HG02588 (cell line): ENCODE measurements around the gene FXYD2.

Experiments used
- ATAC-seq: cut with Tn5 transposase; IDR thresholded peaks from one replicate; pipeline ENCODE4 v1.9.1; 2021; ENCODE audit warnings: mild to moderate bottlenecking, moderate library complexity; ENCODE audit not compliant: unreplicated experiment

FXYD2 gene

DNA sequence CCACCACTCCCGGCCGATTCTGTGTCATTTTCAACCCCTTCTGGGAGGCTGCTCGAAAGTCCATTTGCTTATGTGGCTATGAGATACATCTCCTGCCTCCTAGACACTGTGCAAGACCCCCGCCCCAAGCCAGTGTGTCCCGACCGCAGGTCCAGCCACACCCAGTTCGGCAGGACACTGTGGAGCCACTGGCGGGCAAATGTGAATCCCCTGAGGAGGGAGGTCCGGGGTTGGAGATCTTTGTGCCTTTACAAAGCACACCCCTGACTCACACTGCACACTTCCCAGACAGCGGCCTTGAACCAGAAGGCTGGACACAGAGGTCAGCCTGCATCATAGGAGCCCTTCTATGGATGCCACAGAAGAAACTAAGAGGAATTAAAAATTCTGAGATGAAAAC, 34.5 kb upstream of the FXYD2 start:
- no peak for ATAC-seq

DNA sequence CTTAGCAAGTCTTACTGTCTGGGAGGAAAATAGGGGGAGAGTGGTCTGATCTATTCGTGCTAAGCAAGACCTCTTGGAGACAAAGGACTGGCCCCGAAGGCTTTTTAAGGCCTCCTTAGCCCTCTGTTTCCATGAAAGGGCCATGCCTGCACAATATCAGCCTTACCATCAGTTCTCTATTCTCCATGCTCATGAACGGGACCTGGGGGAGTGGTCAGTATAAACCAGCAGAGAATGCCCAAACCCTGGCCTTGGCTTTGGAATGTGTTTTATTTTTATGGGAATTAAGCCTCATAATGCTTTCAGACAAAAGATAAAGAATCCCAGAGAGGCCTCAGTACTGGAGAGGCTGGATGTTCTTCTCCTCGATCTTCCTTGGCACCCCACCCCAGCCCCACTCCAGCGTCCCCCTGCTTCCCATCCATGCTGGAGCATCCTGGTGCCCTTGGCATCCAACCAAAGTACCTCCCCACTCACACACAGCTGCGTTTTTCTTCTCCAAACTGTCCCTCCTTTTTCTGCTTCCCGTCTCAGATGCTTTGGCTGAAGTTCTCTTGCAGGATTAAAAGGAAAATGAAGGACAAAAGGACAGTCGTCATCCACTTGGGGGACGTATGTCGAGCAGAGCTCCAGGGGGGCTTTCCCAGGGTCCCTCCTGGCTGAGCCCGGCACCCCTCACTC, 33.3 kb upstream of the FXYD2 start:
- no peak for ATAC-seq

GRCh38 chr11:117855912-117856651, 31.5 kb upstream of the FXYD2 start:
- no peak for ATAC-seq

DNA sequence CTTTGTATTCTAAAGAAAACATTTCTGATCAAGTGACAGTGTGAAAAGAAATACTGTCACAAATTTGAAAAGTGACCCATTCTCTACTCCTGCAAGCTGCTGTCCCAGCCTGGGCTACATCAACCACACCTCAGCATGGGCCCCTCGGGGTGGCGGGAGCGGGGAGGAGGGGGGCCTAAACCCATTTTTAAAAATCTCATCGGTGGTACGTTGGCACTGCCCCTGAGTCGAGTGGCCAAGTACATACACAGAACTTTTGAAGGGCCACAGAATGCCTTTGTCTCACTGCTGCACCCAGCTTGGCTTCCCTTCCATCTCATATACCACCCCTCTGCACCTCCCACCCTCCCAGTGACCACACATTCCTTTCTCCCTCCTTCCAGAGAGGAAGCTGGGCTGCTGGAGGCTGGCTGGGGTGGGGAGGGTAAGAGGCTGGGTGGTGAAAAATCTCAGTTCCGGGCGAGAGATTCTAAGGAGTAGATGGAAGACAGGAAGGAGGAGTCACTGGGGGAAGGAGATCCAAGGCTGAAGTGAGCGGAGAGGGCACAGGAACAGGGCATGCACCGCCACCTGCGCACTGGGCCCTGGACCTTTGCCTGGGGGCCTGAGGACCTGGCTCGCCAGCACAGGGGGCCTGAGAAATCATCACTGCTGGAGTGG, 30.8 kb upstream of the FXYD2 start:
- ATAC-seq = no peak

- ATAC-seq = no peak
Measured at GRCh38 chr11:117852309-117852708, 27.8 kb upstream of the FXYD2 start.

- no peak for ATAC-seq
Measured at GRCh38 chr11:117851852-117852251, 27.3 kb upstream of the FXYD2 start.

GRCh38 chr11:117851106-117851505, 26.6 kb upstream of the FXYD2 start:
- ATAC-seq = no peak

DNA sequence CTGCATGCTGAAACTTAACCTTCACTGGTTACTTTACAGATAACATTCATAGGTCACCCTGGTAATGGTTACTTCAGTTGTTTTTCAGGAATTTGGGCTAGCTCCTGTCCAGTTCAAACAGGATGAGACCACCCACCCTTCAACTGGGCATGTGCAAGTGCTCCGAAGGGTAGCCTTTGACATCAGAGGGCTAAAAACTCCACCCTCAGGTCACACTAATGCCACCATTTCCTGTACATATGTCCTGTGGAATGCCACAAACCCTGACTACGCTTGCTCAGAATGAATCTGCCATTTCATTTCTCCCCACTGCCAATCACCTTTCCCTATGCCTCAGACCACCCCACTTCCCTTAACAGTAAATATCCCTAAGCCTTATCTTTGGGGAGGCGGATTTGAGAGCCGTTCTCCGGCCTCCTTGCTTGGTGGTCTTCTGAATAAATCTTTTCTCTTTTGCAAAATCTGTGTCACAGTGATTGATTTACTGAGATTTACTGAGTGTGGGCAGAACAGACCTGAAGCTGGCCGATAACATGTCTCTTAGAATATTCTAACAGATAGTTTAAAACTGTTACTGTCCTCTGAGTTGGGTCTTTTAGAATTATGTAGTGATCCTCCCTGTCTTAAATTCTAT, 25.4 kb upstream of the FXYD2 start:
- no peak for ATAC-seq

DNA sequence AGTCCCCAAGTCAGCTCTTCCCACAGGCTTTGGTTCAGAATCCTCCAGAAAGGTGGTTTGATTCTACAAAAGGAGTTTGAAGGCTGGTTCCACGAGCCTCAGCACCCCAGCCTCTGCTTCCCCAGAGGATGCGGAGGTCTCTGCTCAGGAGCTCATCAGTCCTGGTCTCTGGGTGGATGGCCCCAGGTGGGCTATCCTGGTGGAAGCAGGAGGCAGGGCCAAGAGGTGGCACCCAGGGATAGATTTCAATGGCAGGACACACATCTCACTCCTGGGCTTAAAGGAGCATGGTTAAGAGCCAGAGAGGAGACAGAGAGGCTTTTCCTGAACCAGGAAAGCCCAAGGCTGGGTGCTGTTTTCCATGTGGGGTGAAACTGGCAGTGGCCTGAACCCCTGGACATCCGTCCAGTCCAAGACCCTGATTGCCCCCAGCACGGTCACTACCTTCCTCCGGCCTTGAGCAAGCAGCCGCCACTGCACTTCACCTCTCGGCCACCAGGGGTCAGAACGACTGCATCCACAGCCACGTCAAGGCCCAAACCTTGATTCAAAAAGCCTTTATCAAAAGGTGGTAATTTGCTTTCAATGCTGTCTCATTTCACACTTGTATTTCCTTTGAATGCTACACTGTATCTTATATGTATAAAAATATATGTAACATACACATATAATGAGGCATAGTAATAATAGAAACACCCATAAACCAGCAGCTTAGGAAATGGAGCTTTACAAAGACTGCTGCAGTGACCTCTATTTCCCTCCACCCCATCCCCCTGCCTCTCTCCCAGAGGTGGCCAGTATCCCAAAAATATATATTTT, 19.3 kb upstream of the FXYD2 start:
- ATAC-seq = no peak

DNA sequence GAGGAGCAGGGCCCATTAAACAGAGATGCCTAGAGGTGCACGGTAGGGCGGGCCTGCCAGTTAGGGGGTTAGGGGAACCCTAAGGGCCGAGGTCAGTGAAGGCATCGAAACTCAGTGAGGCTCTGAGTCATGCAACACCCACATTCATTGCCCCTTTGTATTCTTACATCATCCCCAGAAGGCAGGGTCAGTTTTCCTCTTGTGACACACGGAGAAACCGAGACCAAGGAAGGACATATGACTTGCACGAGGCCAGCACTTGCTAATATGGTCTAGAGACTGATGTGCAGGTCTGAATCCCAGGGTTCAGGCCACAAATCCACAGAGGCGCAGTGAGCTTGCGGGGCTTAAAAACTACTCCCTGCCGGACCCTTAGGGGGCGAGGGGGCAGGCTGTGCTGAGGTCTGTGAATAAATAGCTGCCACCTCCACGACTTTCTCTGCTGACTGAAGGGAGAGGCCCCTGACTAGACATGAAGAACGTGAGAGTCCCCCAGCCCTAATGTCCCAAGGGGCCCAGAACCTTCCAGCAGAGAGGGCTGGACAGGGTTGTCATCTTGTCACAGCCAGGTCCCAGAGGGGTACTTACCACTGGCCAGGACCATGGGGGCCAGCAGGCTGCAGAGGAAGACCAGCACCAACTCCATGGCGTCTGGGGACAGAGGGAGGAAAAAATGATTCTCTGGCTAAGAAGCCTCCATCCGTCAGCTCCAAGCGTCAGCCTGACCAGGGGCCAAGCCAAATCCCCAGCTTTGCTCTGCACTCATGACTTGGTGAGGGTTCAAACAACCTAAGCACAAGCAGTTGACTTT, 17.8 kb upstream of the FXYD2 start:
- ATAC-seq = no peak

DNA sequence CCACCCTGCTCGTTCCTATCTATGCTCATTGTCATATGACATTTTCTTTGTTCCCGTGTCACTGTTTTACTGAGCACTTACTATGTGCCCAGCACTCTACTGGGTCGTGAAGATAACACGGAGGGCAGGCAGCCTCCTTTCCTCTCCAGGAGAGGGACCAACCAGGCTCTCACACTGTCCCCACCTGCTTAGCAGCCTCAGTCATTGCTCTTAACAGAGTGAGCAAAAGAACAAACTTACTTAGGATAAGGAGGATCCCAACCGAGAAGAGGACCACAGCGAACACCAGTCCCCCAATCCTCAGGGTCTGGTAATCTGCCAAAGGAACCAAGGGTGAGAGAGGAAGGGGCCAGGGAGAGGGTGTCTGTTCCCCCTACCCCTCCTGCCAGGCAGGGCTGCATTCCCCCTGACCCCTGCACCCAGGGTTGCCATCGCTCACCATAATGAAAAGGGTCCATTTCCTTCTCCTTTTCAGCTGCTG, 17.0 kb upstream of the FXYD2 start:
- no peak for ATAC-seq

DNA sequence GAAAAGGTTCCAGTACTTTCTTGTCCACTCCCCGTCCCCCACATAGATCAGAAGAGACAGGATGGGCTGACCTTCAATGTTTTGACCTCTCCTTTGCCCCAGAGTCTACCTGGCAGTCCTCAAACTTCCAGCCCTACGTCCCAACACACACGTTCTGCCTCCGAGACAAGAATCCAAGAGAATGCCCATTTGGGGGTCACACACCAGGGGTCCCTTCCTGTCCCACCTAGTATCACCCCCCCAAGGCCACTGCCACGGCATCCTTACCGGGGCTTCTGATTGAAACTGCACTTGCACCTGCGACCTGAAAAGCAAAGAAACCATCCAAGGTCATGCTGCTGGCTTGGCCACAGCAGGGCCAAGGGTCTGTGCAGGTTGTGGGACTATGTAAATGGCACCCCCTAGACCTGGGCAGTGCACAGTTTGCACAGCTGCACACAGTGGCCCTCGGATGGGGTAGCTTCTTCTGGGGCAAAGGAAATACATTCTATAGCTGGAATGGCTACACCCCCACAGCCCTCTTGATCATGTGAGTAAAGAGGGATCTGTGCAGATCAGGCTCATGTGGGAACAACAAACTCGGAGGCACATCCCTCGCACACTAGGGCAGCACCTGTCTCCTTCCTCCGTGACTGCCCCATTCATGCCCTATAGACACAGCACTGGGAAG, 16.5 kb upstream of the FXYD2 start:
- ATAC-seq = no peak

GRCh38 chr11:117839936-117840813, 15.6 kb upstream of the FXYD2 start:
- no peak for ATAC-seq

- no peak for ATAC-seq
Measured at GRCh38 chr11:117839380-117839881, 14.9 kb upstream of the FXYD2 start.

DNA sequence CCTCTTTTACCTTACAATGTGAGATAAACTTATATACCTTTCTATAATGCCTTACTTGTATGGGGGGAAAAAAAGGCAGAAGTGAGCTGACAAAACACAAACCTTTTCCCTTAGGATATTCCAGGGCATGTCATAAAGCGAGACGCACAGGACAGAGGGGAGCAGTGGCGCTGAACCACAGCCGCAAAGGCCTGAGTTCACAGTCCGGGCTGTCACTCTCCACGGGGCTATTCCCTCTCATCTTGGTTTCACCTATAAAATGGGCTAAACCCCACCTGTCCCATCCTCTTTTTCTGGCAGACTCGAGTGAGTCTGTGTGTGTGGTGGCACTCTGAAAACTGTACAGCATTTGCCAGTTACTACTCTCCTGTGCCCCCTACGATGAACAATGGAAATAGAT, 14.4 kb upstream of the FXYD2 start:
- ATAC-seq = no peak

DNA sequence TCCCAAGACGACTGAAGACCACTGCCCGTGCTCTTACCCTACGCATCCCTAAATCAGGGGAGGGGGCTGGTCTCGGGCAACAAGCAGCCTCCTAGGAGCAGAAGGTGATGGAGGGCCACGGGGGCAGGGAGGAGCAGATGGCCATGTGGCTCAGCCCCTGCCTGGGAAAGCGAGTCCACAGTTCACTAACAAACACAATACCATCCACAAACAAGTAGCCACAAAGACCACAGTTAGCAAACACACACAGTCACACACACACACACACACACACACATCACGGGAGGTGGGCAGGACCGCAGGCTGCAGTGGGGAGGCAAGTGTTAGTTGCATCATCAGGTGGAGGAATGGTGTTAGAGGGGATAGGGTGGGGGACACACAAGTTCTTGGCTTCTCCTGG, 13.2 kb upstream of the FXYD2 start:
- ATAC-seq = no peak

DNA sequence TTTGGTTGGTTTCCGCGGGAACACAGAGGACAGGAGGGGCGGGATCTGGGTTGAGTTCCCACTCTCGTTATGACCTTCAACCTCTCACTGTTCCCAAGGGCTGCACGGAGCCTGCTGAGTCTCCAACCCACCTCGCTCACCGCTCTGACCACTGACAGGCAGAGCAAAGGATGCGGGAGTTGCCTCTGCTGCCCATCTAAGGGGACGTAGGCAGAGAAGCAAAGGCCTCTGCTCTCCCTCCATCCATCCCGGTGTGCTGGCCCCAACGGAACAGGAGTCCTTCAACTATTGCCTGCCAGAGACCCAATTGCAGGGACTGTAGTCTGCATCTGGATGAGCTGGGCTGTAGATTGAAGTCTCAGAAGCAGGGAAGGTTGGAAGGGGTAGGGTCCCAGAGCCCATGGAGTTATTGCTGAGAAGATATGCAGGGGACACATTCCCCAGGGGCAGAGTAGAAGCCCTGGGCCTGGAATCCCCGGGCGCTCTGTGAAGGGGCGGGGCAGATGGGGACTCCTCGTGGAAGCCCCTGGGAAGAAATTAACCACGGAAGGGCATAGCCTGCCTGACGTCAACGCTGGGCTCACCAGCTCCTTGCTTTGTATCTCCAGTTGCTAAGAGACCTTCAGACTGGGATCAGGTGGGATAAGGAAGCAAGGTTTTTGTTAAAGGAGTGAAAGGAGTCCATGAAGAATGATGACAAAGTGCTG, 12.7 kb upstream of the FXYD2 start:
- no peak for ATAC-seq
